HFF-Myc (cell line): ENCODE data around the gene SCFD2.

Source experiments
- DNase-seq: peaks from one replicate; pipeline ENCODE4 v3.0.0-alpha.2; 2011; ENCODE audit warnings: low read depth; ENCODE audit errors: extremely low read depth
- H3K4me3 ChIP-seq: replicated peaks from 2 replicates; pipeline ENCODE4 v1.5.1; 2011; ENCODE audit warnings: low read depth, mild to moderate bottlenecking, control low read depth, low read length
- CTCF ChIP-seq: IDR thresholded peaks from 2 replicates; pipeline ENCODE4 v1.5.1; 2012; ENCODE audit warnings: mild to moderate bottlenecking, low read depth, low read length, control low read depth; ENCODE audit errors: missing control alignments

SCFD2 gene

GRCh38 chr4:52976523-52977230 is 389.2 kb downstream of the SCFD2 start:
- DNase-seq: no peak
- TF ChIP-seq CTCF: no peak
- H3K4me3 ChIP-seq: no peak overlapping the region

DNA sequence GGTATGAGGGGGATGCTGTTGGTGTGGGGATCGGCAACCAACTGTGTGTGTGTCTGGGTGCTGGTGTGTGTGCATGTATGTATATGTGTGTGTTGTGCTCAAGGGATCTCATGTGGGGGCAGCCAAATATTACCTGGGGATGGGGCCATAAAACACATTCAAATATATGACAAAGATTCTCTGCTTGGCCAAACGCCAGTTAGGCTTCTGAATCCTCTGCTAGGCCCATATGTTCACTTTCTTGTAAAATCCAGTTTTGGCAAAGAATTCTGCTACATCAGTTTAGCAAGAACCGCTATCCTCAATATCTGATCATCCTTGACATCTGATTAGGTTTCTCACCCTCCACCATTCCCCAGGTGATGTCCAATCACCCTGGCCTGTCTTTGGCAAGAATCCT is 397.2 kb downstream of the SCFD2 start:
- no peak for DNase-seq
- no peak overlapping the region for H3K4me3 ChIP-seq
- TF ChIP-seq CTCF: no peak

GRCh38 chr4:52968241-52968640 is 397.6 kb downstream of the SCFD2 start:
- H3K4me3 ChIP-seq: no peak overlapping the region
- DNase-seq: no peak
- TF ChIP-seq CTCF: no peak

GRCh38 chr4:52966781-52967180 is 399.1 kb downstream of the SCFD2 start:
- no peak for TF ChIP-seq CTCF

GRCh38 chr4:52966172-52966571 is 399.7 kb downstream of the SCFD2 start:
- no peak for TF ChIP-seq CTCF
- H3K4me3 ChIP-seq: no peak overlapping the region
- no peak for DNase-seq

More at GRCh38 chr4:52966781-52967180, 399.1 kb downstream of the SCFD2 start:
- no peak overlapping the region for H3K4me3 ChIP-seq
- no peak for DNase-seq

DNA sequence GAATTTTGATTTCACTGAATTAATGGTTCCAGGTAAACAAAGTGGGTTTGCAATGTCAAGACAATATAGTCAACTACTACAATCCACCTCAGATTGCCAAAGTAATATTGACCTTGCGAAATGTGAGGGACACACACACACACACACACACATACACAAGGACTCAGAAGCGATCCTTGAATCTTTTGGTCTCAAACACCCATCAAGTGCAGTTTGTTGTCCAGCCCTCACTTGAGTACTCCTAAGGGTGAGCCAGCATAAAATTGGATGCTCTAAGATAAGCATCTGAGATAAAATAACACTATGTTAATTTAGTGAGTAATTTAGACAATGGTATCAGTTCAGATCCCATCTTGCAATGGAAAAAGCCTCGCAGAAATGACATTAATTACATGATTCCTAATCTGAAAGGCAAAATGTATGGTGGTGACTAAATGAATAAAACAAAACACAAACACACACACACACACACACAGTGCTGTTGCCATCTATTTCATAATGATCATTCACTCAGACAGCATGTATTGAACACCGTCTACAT is 401.2 kb downstream of the SCFD2 start:
- DNase-seq: no peak
- no peak for TF ChIP-seq CTCF
- no peak overlapping the region for H3K4me3 ChIP-seq
